Parathyroid adenoma (tissue), 2 donors: ENCODE measurements around the gene LSAMP.

Experiments
- H2AFZ ChIP-seq: fragments of 300-600 bp; sonication (generic); one replicate; pipeline ENCODE4 v1.7.0; 2017; ENCODE audit warnings: antibody characterized with exemption, mild to moderate bottlenecking
- H3K27ac ChIP-seq: fragments of 300-600 bp; sonication (generic); one replicate; pipeline ENCODE4 v1.7.0; 2017
- H3K27me3 ChIP-seq: fragments of 300-600 bp; sonication (generic); one replicate; pipeline ENCODE4 v1.7.0; 2017; ENCODE audit warnings: low read length; ENCODE audit not compliant: control insufficient read depth, insufficient read depth
- H3K36me3 ChIP-seq: fragments of 300-600 bp; sonication (generic); one replicate; pipeline ENCODE4 v1.7.0; 2017; ENCODE audit warnings: low read length; ENCODE audit not compliant: control insufficient read depth, insufficient read depth
- H3K4me1 ChIP-seq: fragments of 300-600 bp; sonication (generic); one replicate; pipeline ENCODE4 v1.7.0; 2017; ENCODE audit warnings: control low read depth
- H3K4me2 ChIP-seq: fragments of 300-600 bp; sonication (generic); one replicate; pipeline ENCODE4 v1.7.0; 2017; ENCODE audit warnings: low read length
- H3K4me3 ChIP-seq: fragments of 300-600 bp; sonication (generic); one replicate; pipeline ENCODE4 v1.7.0; 2017; ENCODE audit warnings: low read depth, low read length
- H3K79me2 ChIP-seq: fragments of 300-600 bp; sonication (generic); one replicate; pipeline ENCODE4 v1.7.0; 2017; ENCODE audit warnings: control low read depth
- H3K9ac ChIP-seq: fragments of 300-600 bp; sonication (generic); one replicate; pipeline ENCODE4 v1.7.0; 2017; ENCODE audit warnings: mild to moderate bottlenecking
- H3K9me3 ChIP-seq: fragments of 300-600 bp; sonication (generic); one replicate; pipeline ENCODE4 v1.7.0; 2017; ENCODE audit warnings: low read length; ENCODE audit not compliant: control insufficient read depth
- CTCF ChIP-seq: fragments of 300-600 bp; sonication (generic); IDR thresholded peaks from one replicate; pipeline ENCODE4 v1.7.0; 2017; ENCODE audit warnings: antibody characterized with exemption, mild to moderate bottlenecking
- donor health status: primary hyperparathyroidism.

The LSAMP gene

GRCh38 chr3:115806501-115806900 is 638.8 kb downstream of the LSAMP start:
- H3K9ac ChIP-seq, result no peak overlapping the region
- no peak overlapping the region for H3K4me3 ChIP-seq
- no peak for TF ChIP-seq CTCF
- H3K27ac ChIP-seq, result no peak overlapping the region
- no peaks in the 10 kb centered on the region for H3K9me3 ChIP-seq
- H3K36me3 ChIP-seq, result no peaks in the 10 kb centered on the region
- no peak overlapping the region for H3K4me2 ChIP-seq
- H3K79me2 ChIP-seq, result no peaks in the 10 kb centered on the region
- H2AFZ ChIP-seq, result no peak overlapping the region
- H3K27me3 ChIP-seq, result no peaks in the 10 kb centered on the region
- no peaks in the 10 kb centered on the region for H3K4me1 ChIP-seq

DNA sequence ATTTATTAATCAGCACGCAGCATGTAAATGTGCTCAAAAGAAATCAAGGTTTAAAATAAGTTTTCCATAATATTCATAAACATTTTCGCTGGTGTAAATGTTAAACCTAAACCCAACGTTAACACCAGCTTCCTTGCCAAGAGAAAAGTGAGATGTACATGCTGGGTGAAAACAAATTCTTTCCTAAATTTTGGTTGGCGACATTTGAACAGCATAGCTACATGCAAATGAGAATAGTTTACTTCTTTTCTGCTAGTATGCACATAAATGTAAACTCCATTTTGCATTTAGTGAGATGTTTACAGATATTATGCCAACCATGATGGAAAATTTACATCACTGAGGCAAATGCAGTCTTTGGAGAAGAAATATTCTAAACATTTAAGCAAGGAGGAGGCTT is 639.8 kb downstream of the LSAMP start:
- H3K9ac ChIP-seq, result no peak overlapping the region
- no peaks in the 10 kb centered on the region for H3K9me3 ChIP-seq
- H3K36me3 ChIP-seq, result no peaks in the 10 kb centered on the region
- H3K4me3 ChIP-seq, result no peak overlapping the region
- H3K4me2 ChIP-seq, result no peak overlapping the region
- H3K79me2 ChIP-seq, result no peaks in the 10 kb centered on the region
- TF ChIP-seq CTCF, result no peak
- H3K27ac ChIP-seq, result no peak overlapping the region
- no peaks in the 10 kb centered on the region for H3K27me3 ChIP-seq
- no peak overlapping the region for H2AFZ ChIP-seq
- H3K4me1 ChIP-seq, result no peaks in the 10 kb centered on the region

DNA sequence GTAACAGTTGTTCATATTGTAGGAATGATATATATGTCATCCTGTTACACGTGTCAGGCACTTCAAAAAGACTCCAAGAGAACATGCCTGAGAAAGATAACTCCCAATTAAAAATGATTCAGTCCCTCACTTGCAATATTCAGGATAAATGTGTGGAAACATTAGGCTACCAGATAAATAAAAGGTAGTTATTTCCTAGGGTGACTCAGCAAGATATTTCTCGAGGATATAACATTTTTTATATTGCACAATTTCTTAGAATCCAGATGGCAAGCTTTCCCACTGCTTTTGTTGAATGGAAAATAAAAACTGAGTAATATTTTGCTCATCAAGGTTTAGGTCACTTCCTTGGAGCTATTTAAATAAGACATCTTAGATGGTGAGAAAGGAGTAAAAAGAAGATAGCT is 640.6 kb downstream of the LSAMP start:
- Histone ChIP-seq H3K4me2 (no peak overlapping the region), H3K9ac (no peak overlapping the region), H2AFZ (no peak overlapping the region), H3K9me3 (no peaks in the 10 kb centered on the region), H3K79me2 (no peaks in the 10 kb centered on the region), H3K27me3 (no peaks in the 10 kb centered on the region), H3K36me3 (no peaks in the 10 kb centered on the region), H3K4me1 (no peaks in the 10 kb centered on the region), H3K4me3 (no peak overlapping the region), H3K27ac (no peak overlapping the region)
- no peak for TF ChIP-seq CTCF

- Histone ChIP-seq H3K9ac (no peak overlapping the region), H3K4me3 (no peak overlapping the region), H3K9me3 (no peaks in the 10 kb centered on the region), H3K4me2 (no peak overlapping the region), H3K27me3 (no peaks in the 10 kb centered on the region), H3K4me1 (no peaks in the 10 kb centered on the region), H3K79me2 (no peaks in the 10 kb centered on the region), H2AFZ (no peak overlapping the region), H3K27ac (no peak overlapping the region), H3K36me3 (no peaks in the 10 kb centered on the region)
- TF ChIP-seq CTCF, result no peak
Measured at GRCh38 chr3:115804200-115804599, 641.1 kb downstream of the LSAMP start.

DNA sequence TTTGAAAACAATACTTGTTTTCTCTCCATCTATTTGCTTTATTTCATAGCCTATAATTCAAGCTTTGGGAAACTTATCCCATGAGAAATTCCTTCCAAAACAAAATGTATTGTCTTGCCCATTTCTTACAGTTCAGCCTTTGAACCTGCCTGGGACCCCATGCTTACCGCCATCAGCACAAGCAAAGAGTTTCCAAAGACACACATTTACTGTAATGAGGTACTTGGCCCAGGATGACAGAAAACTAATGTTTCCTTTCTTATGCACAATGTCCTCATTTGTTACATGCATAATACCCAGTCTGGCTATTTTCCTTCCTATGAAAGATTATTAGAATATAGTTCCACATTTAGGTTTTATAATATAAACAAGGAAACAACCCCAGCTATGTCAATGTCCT is 641.6 kb downstream of the LSAMP start:
- Histone ChIP-seq H3K4me2 (no peak overlapping the region), H3K79me2 (no peaks in the 10 kb centered on the region), H3K9me3 (no peaks in the 10 kb centered on the region), H3K27me3 (no peaks in the 10 kb centered on the region), H3K4me1 (no peaks in the 10 kb centered on the region), H3K9ac (no peak overlapping the region), H3K27ac (no peak overlapping the region), H3K4me3 (no peak overlapping the region), H2AFZ (no peak overlapping the region), H3K36me3 (no peaks in the 10 kb centered on the region)
- no peak for TF ChIP-seq CTCF
